ENCODE data around the gene SHB.

SHB gene

DNA sequence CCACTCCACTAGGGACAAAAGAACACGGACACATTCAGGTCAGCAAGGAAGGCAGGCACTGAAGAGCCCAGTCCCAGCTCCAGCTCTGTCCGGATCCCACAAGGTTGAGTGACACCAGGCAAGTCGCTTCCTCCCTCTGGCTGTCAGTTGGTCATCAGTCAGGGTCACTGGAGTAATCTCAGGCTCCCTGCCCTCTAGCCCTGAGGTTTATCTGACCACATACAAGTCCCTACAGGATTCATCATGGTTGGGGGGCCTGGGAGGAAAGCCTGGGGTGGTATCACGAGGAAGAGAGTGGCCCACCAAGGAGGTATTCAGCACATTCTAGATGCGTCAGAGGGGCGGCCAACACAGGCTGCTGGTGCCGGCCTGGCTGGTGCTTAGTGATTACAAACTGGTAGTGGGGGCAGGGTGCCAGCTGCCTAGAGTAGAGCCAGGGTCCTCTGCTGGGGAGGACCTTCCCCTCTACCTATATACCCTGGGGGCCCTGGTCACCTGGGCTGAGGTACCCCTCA lies 81.5 kb downstream of the SHB start:
- TF ChIP-seq, protein P1, sequence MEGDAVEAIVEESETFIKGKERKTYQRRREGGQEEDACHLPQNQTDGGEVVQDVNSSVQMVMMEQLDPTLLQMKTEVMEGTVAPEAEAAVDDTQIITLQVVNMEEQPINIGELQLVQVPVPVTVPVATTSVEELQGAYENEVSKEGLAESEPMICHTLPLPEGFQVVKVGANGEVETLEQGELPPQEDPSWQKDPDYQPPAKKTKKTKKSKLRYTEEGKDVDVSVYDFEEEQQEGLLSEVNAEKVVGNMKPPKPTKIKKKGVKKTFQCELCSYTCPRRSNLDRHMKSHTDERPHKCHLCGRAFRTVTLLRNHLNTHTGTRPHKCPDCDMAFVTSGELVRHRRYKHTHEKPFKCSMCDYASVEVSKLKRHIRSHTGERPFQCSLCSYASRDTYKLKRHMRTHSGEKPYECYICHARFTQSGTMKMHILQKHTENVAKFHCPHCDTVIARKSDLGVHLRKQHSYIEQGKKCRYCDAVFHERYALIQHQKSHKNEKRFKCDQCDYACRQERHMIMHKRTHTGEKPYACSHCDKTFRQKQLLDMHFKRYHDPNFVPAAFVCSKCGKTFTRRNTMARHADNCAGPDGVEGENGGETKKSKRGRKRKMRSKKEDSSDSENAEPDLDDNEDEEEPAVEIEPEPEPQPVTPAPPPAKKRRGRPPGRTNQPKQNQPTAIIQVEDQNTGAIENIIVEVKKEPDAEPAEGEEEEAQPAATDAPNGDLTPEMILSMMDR (IDR thresholded peaks at IDR 0.05) = no peak
- H3K4me3 ChIP-seq = no peak overlapping the region
- H3K36me3 ChIP-seq = no peaks in the 10 kb centered on the region
- intact Hi-C loops (cut with DNase I; ENCODE audit: low total_unique reads) = no loop called here
- no peak for DNase-seq
- no peaks in the 10 kb centered on the region for H3K9me3 ChIP-seq
- H3K4me1 ChIP-seq = peaks cover 0 to 11% (median 6%) of the 10 kb centered on the region in 4 donors
- no peaks in the 10 kb centered on the region for H3K27me3 ChIP-seq
- no peak overlapping the region for H3K27ac ChIP-seq

DNA sequence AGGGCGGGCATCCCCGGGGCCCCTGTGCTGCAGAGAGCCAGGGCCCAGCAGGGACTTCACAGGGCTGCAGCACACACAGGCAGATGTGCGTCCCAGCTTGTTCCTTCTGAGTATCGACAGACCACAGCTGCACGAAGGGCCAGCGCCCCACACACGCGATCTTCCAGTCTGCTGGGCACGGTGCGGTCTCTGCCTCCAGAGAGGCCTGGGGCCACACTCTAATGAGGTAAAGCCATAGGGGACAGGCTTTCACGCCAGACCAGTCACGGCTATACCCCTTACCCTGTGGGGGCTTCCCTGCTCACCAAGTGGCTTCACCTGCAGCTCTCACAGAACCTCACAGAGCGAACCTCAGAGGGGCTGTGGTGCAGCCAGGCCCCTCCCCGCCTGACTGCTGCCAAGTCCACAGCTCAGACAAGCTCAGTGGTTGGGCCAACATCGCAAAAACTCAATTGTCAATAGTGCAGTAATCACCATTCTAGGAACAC lies 82.2 kb downstream of the SHB start:
- Histone ChIP-seq H3K4me1 (peaks cover 0 to 11% (median 6%) of the 10 kb centered on the region in 4 donors), H3K9me3 (no peaks in the 10 kb centered on the region), H3K36me3 (no peaks in the 10 kb centered on the region), H3K27ac (no peak overlapping the region), H3K4me3 (no peak overlapping the region), H3K27me3 (no peaks in the 10 kb centered on the region)
- TF ChIP-seq, protein P1 (IDR thresholded peaks at IDR 0.05) = no peak
- intact Hi-C loops (cut with DNase I; ENCODE audit: low total_unique reads) = no loop called here
- peak in 1 of 2 donors; percentile 48 for DNase-seq

DNA sequence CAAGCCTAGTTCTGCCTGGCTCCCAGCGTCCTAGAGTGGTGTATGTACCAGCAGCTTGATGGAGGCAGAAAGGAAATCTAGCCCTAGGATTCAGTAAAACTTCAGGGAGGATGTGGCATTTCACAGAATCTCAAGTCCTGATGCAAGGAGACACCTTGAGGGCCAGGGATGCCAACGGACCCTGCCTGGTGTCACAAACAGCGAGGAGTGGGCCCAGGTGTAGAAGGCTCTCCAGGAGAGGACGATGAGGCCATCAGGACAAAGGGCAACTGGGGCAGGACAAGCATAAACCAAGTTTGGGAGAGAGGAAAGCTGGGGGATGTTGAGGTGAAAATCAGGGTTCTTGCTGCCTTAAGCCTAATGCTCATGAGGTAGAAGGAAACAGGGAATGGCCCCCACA lies 83.0 kb downstream of the SHB start:
- Histone ChIP-seq H3K27me3 (no peaks in the 10 kb centered on the region), H3K27ac (no peak overlapping the region), H3K36me3 (no peaks in the 10 kb centered on the region), H3K4me3 (no peak overlapping the region), H3K9me3 (no peaks in the 10 kb centered on the region), H3K4me1 (peaks cover 0 to 11% (median 6%) of the 10 kb centered on the region in 4 donors)
- intact Hi-C loops (cut with DNase I; ENCODE audit: low total_unique reads) = no loop called here
- no peak for DNase-seq
- TF ChIP-seq, protein P1 (IDR thresholded peaks at IDR 0.05) = no peak

DNA sequence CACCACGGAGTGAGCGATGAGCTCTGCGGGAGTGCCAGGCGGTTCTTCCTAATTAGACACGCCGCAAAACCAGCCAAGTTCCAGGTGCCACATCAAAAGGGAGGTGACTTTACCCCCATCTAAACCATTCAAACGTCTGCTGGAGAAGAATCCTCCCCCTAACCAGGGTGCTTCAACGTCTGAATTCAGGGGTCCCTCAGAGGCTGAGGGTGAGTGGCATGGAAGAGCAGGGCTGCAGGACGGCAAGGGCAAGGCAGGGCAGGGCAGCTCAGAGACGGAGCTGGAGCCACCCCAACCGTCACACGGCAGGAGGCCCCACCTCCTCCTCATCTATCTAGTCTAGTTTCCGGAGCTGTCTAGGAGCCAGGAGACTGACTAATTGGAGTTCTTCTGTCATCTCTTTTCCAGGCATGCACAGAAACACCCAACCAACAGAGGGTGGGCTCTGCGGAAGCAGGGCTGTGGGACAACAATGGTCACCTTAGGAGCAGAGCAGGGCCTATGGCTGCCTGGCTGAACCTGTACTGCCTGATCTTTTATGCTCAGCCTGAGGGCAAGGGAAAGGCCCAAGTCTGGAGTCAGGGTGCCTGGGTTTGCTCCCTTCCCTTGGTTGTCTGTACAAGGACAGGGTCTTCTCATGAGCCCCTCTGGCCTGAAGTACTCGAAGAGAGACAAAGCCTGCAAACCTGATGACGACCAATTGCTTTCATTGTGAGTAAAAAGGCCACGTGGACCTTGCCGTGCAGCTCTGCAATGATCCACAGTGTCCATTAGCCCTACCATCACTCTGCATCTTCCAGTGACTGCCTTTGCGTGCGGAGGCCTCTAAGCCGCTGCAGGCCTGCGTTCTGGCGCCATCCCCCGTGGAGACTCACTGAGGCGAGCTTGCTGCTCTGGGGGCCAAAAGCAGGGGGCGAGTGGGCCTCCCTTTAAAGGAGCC lies 84.1 kb downstream of the SHB start:
- DNase-seq = no peak
- intact Hi-C loops (cut with DNase I; ENCODE audit: low total_unique reads) = no loop called here

DNA sequence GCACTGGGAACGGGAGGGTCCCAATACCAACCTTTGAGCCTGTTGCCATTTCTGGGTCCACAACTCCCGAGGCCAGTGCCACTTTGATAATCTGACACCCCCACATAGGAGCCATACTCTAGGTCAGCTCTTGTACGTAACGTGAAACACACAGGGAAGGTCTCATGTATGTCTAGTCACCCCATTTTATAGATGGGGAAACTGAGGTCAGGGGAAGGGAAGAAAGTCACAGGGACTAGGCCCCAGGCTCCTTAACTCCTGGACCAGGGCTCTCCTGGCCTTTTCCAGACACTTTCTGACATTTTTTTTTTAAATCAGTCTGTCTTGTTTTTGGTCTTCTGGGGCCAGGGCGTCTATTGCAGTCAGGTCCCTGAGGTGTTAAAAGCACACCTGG lies 84.8 kb downstream of the SHB start:
- intact Hi-C loops (cut with DNase I; ENCODE audit: low total_unique reads) = no loop called here
- no peak for DNase-seq
- H3K4me1 ChIP-seq = peaks cover 0 to 11% (median 6%) of the 10 kb centered on the region in 4 donors
- no peaks in the 10 kb centered on the region for H3K27me3 ChIP-seq
- no peak overlapping the region for H3K4me3 ChIP-seq
- TF ChIP-seq, protein P1 (IDR thresholded peaks at IDR 0.05) = no peak
- no peak overlapping the region for H3K27ac ChIP-seq
- no peaks in the 10 kb centered on the region for H3K36me3 ChIP-seq
- no peaks in the 10 kb centered on the region for H3K9me3 ChIP-seq

More for the DNA sequence above, 84.1 kb downstream of the SHB start:
- Histone ChIP-seq H3K4me1 (peaks cover 0 to 11% (median 6%) of the 10 kb centered on the region in 4 donors), H3K4me3 (no peak overlapping the region), H3K27ac (no peak overlapping the region), H3K36me3 (no peaks in the 10 kb centered on the region), H3K9me3 (no peaks in the 10 kb centered on the region), H3K27me3 (no peaks in the 10 kb centered on the region)
- TF ChIP-seq, protein P1 (IDR thresholded peaks at IDR 0.05) = no peak
